GM18858 (cell line): ENCODE data around the gene C3orf70.

Experiments
- ATAC-seq: cut with Tn5 transposase; IDR thresholded peaks from one replicate; pipeline ENCODE4 v1.9.1; 2021; ENCODE audit not compliant: unreplicated experiment

The C3orf70 gene

GRCh38 chr3:185056908-185057307 lies 96.0 kb downstream of the C3orf70 start:
- no peak for ATAC-seq

- no peak for ATAC-seq
These were observed 100.2 kb downstream of the C3orf70 start for GRCh38 chr3:185052631-185053030.

GRCh38 chr3:185051801-185052200 lies 101.1 kb downstream of the C3orf70 start:
- ATAC-seq = no peak

GRCh38 chr3:185049710-185050109 lies 103.2 kb downstream of the C3orf70 start:
- no peak for ATAC-seq

GRCh38 chr3:185046603-185047002 lies 106.3 kb downstream of the C3orf70 start:
- no peak for ATAC-seq

GRCh38 chr3:185046164-185046515 lies 106.7 kb downstream of the C3orf70 start:
- no peak for ATAC-seq

- ATAC-seq = no peak
These were observed 110.4 kb downstream of the C3orf70 start for GRCh38 chr3:185042312-185043050.

- ATAC-seq = no peak
These were observed 111.3 kb downstream of the C3orf70 start for GRCh38 chr3:185041540-185041939.

GRCh38 chr3:185040425-185040824 lies 112.4 kb downstream of the C3orf70 start:
- ATAC-seq = no peak

- no peak for ATAC-seq
These were observed 115.1 kb downstream of the C3orf70 start for GRCh38 chr3:185037801-185038200.

GRCh38 chr3:185030951-185031350 lies 121.9 kb downstream of the C3orf70 start:
- ATAC-seq = no peak

GRCh38 chr3:185030399-185030798 lies 122.5 kb downstream of the C3orf70 start:
- ATAC-seq = no peak

- ATAC-seq = no peak
These were observed 123.8 kb downstream of the C3orf70 start for GRCh38 chr3:185029086-185029485.

- ATAC-seq = no peak
These were observed 124.7 kb downstream of the C3orf70 start for GRCh38 chr3:185028121-185028520.
